IMR-90 (cell line): ENCODE data around the gene RNU6-1.

Experiments
- BHLHE40 ChIP-seq: fragments of 150-350 bp; IDR thresholded peaks from 2 replicates; pipeline ENCODE4 v1.6.1; 2016; ENCODE audit warnings: mild to moderate bottlenecking, low read depth, low read length
- CEBPB ChIP-seq: IDR thresholded peaks from 2 replicates; pipeline ENCODE4 v1.6.1; 2012; ENCODE audit warnings: low read depth, low read length, improper control_type of control experiment
- RFX5 ChIP-seq: IDR thresholded peaks from 2 replicates; pipeline ENCODE4 v1.8.0; 2012; ENCODE audit warnings: low read depth, mild to moderate bottlenecking, low read length, moderate library complexity
- TF ChIP-seq, protein P1 (sequence below): conservative IDR thresholded peaks from 2 replicates; pipeline ENCODE4 v1.5.1; 2012; ENCODE audit warnings: mild to moderate bottlenecking, low read depth, low read length, improper control_type of control experiment

DNA sequence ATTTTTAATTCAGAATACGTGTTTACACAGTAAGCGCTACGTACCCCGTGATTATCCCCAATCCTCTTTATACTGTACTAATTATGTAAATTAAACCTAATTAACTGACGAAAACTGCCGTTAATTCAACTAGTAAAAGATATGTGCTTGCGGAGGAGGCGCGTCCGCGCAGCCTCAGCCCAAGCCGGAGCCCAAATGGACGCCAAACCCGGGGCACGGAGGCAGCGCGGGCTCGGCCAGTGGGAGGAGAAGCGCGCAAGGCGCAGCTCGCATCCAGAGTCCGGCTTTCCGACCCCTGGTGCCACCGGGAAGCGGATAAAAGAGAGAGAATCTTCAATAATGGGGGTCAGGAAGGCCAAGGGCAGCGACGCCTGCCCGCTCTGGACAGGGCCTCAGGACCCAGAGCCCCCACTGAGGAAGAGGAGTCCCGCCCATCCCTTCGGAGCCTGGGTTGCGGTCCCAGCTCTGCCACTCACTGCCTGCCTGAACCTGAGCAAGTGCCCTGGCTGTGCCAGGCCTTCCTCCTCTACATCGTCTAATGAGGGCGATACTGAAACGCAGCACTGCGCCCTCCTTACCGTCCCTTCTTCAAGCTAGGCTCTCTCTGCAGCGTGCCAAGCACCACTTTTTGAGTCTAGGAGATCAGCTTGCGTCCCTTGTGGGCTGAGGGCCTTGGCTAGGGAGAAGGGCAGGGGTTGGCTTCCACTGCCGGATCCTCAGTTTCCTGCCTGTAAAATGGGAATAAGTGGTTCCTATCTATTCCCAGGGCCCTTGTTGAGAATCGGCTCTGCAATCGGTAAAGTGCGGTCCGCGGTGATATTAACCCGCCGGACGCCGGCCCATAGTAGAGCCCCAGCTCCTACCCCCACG lies 19.5 kb downstream of the RNU6-1 start:
- TF ChIP-seq BHLHE40 (no peak), CEBPB (no peak), RFX5 (no peak)
- TF ChIP-seq, protein P1, sequence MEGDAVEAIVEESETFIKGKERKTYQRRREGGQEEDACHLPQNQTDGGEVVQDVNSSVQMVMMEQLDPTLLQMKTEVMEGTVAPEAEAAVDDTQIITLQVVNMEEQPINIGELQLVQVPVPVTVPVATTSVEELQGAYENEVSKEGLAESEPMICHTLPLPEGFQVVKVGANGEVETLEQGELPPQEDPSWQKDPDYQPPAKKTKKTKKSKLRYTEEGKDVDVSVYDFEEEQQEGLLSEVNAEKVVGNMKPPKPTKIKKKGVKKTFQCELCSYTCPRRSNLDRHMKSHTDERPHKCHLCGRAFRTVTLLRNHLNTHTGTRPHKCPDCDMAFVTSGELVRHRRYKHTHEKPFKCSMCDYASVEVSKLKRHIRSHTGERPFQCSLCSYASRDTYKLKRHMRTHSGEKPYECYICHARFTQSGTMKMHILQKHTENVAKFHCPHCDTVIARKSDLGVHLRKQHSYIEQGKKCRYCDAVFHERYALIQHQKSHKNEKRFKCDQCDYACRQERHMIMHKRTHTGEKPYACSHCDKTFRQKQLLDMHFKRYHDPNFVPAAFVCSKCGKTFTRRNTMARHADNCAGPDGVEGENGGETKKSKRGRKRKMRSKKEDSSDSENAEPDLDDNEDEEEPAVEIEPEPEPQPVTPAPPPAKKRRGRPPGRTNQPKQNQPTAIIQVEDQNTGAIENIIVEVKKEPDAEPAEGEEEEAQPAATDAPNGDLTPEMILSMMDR = no peak
